ENCODE results near the gene PLEKHG3. TPM values are rescaled to one million over a fixed set of nuclear protein-coding genes. Genes with fewer than 3 reads are reported as not detected.

PLEKHG3 gene
- total and polyA plus RNA-seq, 2 of the 13 experiments (the other 11 are each of a cell fraction or from before 2014, with no cell fraction given) = 7.1 to 9.8 TPM

- CTCF ChIA-PET (ENCODE audit: low intra/inter-chr PET ratio, low total read pairs) = no interaction called here
- H3K79me2 ChIP-seq (ENCODE audit: insufficient read depth, low read length) = peaks cover 8% of the 10 kb centered on the region
- POLR2A ChIA-PET = no interaction called here
- H3K36me3 ChIP-seq (replicated peaks in 1 of 2; ENCODE audit: control insufficient read depth in 1 of 2, insufficient read depth in 2 of 2, low read length in 2 of 2) = peaks cover 4 to 6% of the 10 kb centered on the region in 2 experiments; a peak in 3 of 5 replicates
- peaks cover 52% of the 10 kb centered on the region for H3K4me1 ChIP-seq (ENCODE audit: insufficient read depth, low read length)
- BruUV-seq (replicated peaks) = no TSS peak
- H3K27ac ChIP-seq (ENCODE audit: extremely low read length, insufficient read depth, low read length) = no peak overlapping the region
- 100% methylated on average over 1 of the region's 1 CpG for WGBS (ENCODE audit: low lambda C conversion rate)
- in situ Hi-C loops (cut with HindIII; ENCODE audit: extremely low pct_ligation_motif_present, low pct_unique_long_range_greater_than_20kb) = no loop called here
- H4K20me1 ChIP-seq (ENCODE audit: insufficient read depth, low read length) = no peaks in the 10 kb centered on the region
- no peaks in the 10 kb centered on the region for H3K9me3 ChIP-seq (ENCODE audit: low read length)
- H3K9ac ChIP-seq (ENCODE audit: insufficient read depth, low read depth, low read length) = no peak overlapping the region
- intact Hi-C loops (cut with micrococcal nuclease; ENCODE audit: unreplicated experiment) = no loop called here
- FAIRE-seq (no peak), ATAC-seq (no peak), DNase-seq (ENCODE audit: low spot score) (no peak)
- H3K27me3 ChIP-seq (ENCODE audit: control insufficient read depth in 1 of 2, insufficient read depth in 2 of 2, low read length in 2 of 2) = no peaks in the 10 kb centered on the region
- H3K4me2 ChIP-seq (ENCODE audit: low read depth, low read length) = no peak overlapping the region
- no peak for TF ChIP-seq RARG (CRISPR knock-in tag; IDR thresholded peaks at IDR 0.05; ENCODE audit: low read depth)
- no peak overlapping the region for H3K4me3 ChIP-seq (replicated peaks in 1 of 3; ENCODE audit: insufficient read depth in 1 of 3, low read depth in 2 of 3, low read length in 3 of 3)
- no peak overlapping the region for H2AFZ ChIP-seq (ENCODE audit: low read length)
Observed at GRCh38 chr14:64724578-64724930, 20.3 kb downstream of the PLEKHG3 start.

DNA sequence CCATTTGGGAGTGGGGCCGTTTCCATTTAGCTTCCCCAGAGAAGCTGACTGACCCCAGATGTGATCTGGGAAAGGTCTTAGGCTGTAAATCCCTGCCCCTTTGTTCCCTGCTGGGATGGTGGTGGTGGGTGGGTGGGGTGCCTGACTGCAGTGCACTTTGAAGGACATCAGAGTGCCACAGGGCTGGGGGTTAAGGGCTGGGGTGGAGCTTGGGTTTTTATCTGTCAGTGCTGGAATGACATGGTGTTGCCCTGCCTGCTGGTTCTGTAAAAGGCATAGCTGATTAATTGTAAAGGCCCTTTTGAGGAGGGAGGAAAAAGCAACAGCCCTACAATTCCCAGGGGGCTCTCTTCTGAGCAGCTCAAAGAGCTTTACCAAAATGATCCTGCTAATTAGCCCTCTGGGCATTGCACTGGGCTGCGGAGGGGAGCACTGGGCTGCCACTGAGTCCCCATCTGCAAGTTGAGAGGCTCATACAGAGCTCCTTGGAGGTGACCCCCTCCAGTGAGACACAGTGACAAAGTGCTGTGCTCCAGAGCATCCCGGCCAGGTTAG is 21.1 kb downstream of the PLEKHG3 start:
- CTCF ChIA-PET (ENCODE audit: low intra/inter-chr PET ratio, low total read pairs) = no interaction called here
- H3K4me1 ChIP-seq (ENCODE audit: insufficient read depth, low read length) = peaks cover 44% of the 10 kb centered on the region
- H3K36me3 ChIP-seq (replicated peaks in 1 of 2; ENCODE audit: control insufficient read depth in 1 of 2, insufficient read depth in 2 of 2, low read length in 2 of 2) = peaks cover 4 to 6% of the 10 kb centered on the region in 2 experiments; a peak in 3 of 5 replicates
- no peaks in the 10 kb centered on the region for H3K9me3 ChIP-seq (ENCODE audit: low read length)
- peaks cover 7% of the 10 kb centered on the region for H3K79me2 ChIP-seq (ENCODE audit: insufficient read depth, low read length)
- no peak overlapping the region for H3K27ac ChIP-seq (ENCODE audit: extremely low read length, insufficient read depth, low read length)
- no peak overlapping the region for H3K4me2 ChIP-seq (ENCODE audit: low read depth, low read length)
- no peaks in the 10 kb centered on the region for H4K20me1 ChIP-seq (ENCODE audit: insufficient read depth, low read length)
- 79% methylated on average over 2 of the region's 3 CpGs for WGBS (ENCODE audit: low lambda C conversion rate)
- no peak overlapping the region for H3K4me3 ChIP-seq (replicated peaks in 1 of 3; ENCODE audit: insufficient read depth in 1 of 3, low read depth in 2 of 3, low read length in 3 of 3)
- intact Hi-C loops (cut with micrococcal nuclease; ENCODE audit: unreplicated experiment) = no loop called here
- DNase-seq (ENCODE audit: low spot score) (no peak), FAIRE-seq (no peak), ATAC-seq (no peak)
- no peaks in the 10 kb centered on the region for H3K27me3 ChIP-seq (ENCODE audit: control insufficient read depth in 1 of 2, insufficient read depth in 2 of 2, low read length in 2 of 2)
- in situ Hi-C loops (cut with HindIII; ENCODE audit: extremely low pct_ligation_motif_present, low pct_unique_long_range_greater_than_20kb) = no loop called here
- POLR2A ChIA-PET = interaction anchor here (1.9 kb wide), 1 partner anchor 19 kb away, joined by 5 read pairs; no protein-coding TSS in a partner anchor
- no TSS peak for BruUV-seq (replicated peaks)
- H2AFZ ChIP-seq (ENCODE audit: low read length) = no peak overlapping the region
- no peak overlapping the region for H3K9ac ChIP-seq (ENCODE audit: insufficient read depth, low read depth, low read length)
- no peak for TF ChIP-seq ZNF431 (CRISPR knock-in tag; IDR thresholded peaks at IDR 0.05; ENCODE audit: borderline replicate concordance, low read depth)
- TF ChIP-seq ZNF672 (CRISPR knock-in tag; IDR thresholded peaks at IDR 0.05) = no peak
- TF ChIP-seq, protein P1, sequence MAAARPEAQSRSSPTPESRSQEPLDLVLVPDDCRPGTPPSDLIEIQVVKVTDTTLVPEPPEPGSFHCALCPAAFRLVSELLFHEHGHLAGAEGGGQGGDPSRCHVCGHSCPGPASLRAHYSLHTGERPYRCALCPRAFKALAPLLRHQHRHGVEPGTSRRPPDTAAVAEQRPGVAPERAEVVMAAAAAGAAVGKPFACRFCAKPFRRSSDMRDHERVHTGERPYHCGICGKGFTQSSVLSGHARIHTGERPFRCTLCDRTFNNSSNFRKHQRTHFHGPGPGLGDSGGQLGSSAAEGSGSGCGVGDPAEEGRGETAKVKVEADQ (CRISPR knock-in tag; IDR thresholded peaks at IDR 0.05; ENCODE audit: borderline replicate concordance) = no peak
- TF ChIP-seq SETDB1 (CRISPR knock-in tag; IDR thresholded peaks at IDR 0.05; ENCODE audit: borderline replicate concordance) = no peak
